Cardiac fibroblast (primary cell): ENCODE results near the gene LYL1.

ENCODE experiments used
- DNase-seq, 2 donors: peaks; one replicate each; pipeline versions ENCODE4 v3.0.0 to v3.0.0-alpha.2; 2010; ENCODE audit warnings: low read depth in 2 of 2
- H3K4me3 ChIP-seq, 2 donors: replicated peaks in 1 of 2; 1 replicate in 1 of 2; 2 replicates in 1 of 2; pipeline ENCODE4 v1.5.1; 2011; ENCODE audit warnings: low read depth in 2 of 2, low read length in 2 of 2, mild to moderate bottlenecking in 2 of 2, moderate library complexity in 1 of 2
- CTCF ChIP-seq: IDR thresholded peaks from one replicate; pipeline ENCODE4 v1.5.1; 2011; ENCODE audit warnings: low read depth, mild to moderate bottlenecking, low read length, inconsistent platforms

Gene LYL1

GRCh38 chr19:13127811-13128575 lies 25.3 kb upstream of the LYL1 start:
- TF ChIP-seq CTCF: no peak
- H3K4me3 ChIP-seq: no peak overlapping the region
- DNase-seq: no peak

- peak in 1 of 2 donors; percentile 39 for DNase-seq
- no peak for TF ChIP-seq CTCF
- H3K4me3 ChIP-seq: no peak overlapping the region
Measured at GRCh38 chr19:13127051-13127450, 24.4 kb upstream of the LYL1 start.

GRCh38 chr19:13122980-13123957 lies 20.6 kb upstream of the LYL1 start:
- H3K4me3 ChIP-seq: no peak overlapping the region
- TF ChIP-seq CTCF: no peak
- no peak for DNase-seq

GRCh38 chr19:13122275-13122878 lies 19.7 kb upstream of the LYL1 start:
- H3K4me3 ChIP-seq: no peak overlapping the region
- DNase-seq: no peak
- TF ChIP-seq CTCF: no peak

GRCh38 chr19:13121551-13122274 lies 19.1 kb upstream of the LYL1 start:
- TF ChIP-seq CTCF: no peak
- no peak overlapping the region for H3K4me3 ChIP-seq
- DNase-seq: peak in 1 of 2 donors; percentile 46

GRCh38 chr19:13120817-13121216 lies 18.2 kb upstream of the LYL1 start:
- TF ChIP-seq CTCF: no peak
- DNase-seq: peak; percentile 71 to 92
- H3K4me3 ChIP-seq: peak overlapping the region in 1 of 2 donors; percentile 13
